Inferior parietal cortex (tissue), 1 donor: Measurements from ENCODE around the gene ARHGEF4.

Experiments
- DNase-seq: peaks from one replicate; pipeline ENCODE4 v3.0.0-alpha.2; 2016; ENCODE audit errors: extremely low spot score

The ARHGEF4 gene

DNA sequence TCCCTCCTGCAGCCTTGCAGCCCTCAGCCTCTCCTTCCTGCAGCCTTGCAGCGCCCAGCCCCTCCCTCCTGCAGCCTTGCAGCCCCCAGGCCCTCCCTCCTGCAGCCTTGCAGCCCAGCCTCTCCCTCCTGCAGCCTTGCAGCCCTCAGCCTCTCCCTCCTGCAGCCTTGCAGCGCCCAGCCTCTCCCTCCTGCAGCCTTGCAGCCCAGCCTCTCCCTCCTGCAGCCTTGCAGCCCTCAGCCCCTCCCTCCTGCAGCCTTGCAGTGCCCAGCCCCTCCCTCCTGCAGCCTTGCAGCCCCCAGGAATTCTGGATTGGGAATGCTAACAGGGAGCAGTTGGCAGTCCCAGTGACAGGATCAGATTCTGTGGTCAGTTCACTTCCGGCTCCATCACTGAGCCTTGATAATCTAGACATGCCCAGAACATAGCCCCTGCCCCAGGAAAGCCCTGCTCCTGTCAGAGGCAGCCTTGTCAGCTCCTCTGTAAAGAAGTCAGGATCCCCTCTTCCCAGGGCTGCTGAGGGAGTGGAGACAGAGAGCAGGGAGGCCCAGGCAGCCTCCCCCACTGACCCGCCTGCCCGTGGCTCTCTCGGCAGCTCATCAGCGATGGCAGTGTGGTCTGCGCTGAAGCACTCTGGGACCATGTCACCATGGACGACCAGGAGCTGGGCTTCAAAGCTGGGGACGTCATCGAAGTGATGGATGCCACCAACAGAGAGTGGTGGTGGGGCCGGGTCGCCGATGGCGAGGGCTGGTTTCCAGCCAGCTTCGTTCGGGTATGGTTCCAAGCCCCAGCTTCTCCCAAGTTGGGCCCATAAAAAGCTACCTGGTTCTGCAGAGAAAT, 201.8 kb downstream of the ARHGEF4 start:
- DNase-seq: no peak

DNA sequence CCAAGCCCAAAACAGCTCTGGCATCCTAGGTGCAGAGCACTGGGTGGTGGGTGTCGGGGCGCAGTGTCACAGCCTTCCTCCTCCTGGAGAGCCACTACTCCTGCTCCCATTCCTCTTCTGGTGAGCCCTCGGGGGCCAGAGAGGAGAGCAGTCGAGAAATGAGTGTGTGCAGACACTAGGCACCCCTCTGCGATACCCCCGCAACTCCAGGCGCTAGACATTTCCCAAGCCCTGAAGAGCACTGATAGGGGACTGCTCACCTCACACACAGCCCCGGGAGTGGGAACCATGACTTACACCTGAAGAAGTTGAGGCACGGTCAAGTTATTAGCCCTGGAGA, 202.4 kb downstream of the ARHGEF4 start:
- no peak for DNase-seq

DNA sequence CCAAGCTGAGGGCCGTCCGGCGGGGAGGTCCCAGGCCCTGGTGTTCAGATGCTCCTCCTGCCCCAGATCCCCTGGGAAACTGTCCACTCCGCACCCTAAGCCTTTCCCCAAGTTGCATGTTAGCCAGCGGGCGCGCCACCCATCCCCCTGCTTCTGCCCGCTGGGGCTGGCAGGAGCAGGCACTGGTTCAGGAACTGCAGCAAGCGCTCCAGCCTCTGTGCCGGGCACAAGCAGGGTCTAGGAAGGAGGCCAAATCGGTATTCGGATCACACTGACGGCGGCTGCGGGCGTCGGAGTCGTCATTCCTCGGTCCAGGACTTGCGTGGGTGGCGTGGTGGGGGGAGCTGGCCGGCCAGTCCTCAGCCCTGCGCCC, 202.8 kb downstream of the ARHGEF4 start:
- no peak for DNase-seq

DNA sequence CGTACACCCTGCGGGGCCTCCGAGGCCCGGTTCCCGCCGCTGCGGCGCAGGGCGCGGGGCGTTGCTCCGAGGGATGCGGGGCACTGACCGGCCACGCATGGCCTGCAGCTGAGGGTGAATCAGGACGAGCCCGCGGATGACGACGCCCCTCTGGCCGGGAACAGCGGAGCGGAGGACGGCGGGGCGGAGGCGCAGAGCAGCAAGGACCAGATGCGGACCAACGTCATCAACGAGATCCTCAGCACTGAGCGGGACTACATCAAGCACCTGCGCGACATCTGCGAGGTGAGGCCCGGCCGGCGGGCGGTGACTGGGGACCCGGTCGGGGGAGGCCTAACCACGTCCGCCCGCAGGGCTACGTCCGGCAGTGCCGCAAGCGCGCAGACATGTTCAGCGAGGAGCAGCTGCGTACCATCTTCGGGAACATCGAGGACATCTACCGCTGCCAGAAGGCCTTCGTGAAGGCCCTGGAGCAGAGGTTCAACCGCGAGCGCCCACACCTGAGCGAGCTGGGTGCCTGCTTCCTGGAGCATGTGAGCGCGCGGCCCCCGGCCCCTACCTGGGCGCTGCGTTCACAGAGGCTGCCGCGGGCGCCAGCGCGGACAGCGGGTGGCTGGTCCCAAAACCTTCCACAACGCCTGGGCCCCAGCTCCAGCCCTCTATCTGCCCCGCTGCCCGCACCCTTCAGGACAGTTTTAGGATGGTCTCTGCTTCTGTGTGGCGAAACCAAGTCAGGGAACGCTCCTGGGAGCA, 203.4 kb downstream of the ARHGEF4 start:
- no peak for DNase-seq

DNA sequence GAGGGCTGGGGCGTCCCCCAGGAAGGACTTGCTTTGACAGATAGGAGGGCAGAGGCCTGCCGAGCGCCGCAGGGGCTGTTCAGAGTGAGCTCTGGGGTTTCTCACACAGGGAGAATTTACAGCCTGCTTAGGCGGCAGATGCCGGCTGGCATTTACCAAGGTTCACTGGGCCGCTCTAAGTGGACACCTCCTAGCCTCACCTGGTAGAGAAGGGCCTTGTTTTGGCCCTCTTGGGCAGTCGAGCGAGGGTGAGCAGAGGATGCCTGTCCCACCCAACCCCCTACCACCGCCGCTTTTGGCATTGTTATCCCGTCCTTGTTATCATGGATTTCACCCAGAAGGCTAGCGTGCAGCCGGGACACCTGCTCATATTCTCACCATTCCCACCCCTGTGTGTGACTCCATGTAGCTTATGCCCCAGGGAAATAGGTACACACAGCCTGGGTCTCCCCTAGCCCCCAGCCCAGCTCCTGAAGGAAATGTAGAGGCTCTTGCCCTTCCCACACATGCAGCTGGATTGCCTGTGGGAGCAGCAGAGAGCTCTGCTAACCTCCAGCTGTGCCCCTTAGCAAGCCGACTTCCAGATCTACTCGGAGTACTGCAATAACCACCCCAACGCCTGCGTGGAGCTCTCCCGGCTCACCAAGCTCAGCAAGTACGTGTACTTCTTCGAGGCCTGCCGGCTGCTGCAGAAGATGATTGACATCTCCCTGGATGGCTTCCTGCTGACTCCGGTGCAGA, 204.1 kb downstream of the ARHGEF4 start:
- no peak for DNase-seq

DNA sequence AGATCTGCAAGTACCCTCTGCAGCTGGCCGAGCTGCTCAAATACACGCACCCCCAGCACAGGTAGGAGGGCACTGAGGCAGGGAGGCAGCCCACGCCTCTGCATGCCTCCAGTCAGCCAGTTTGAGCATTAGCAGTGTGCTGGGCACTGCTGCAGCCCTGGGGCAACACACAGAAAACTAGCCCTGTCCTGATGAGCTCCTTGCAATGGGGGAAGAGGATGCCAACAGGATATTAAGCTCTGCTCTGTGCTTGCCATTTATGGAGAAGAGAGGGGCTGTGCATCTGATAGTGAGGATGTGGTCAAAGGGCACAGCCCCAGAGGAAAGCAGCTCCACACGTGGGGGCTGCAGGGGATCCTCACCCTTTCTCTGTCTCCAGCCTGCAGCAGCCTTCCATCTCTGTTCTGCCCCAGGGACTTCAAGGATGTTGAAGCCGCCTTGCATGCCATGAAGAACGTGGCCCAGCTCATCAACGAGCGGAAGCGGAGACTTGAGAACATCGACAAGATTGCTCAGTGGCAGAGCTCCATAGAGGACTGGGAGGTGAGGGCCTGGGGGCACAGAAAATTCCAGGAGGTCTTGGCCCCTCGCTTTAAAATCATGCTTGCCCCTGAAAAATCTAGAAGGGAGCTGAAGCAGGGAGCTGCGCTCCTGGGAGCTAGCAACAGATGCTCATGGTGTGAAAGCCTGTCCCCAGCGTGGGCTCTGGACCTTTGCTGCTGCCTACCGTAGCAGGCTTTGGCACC, 204.9 kb downstream of the ARHGEF4 start:
- DNase-seq: no peak

DNA sequence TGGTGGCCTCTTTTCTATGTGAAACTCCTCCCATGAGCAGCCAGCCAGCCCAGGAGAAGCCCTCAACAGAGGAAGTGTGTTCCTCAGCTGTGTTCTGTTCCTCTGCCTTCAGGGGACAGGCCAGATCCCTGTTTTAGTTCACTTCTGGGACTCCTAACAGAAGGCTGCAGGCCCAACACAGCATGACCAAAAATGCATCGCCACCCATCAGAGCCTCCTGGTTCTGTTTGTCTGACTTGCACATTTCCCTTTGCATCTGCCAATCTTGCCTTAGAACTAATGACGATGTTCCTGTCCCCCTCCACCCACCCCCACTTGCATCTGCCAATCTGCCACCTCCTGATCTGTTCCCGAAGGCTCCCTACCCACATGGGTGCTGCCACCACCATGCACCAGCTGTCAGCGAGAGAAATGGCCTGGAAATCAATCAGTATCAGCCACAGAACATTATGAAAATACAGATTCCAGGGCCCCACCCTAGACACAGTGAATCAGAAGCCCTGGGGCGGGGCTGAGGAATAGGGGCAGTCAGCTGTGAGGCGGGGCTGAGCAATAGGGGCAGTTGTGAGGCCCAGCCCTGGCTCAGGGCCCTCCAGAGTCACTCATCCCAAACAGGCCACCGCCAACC, 205.5 kb downstream of the ARHGEF4 start:
- no peak for DNase-seq

DNA sequence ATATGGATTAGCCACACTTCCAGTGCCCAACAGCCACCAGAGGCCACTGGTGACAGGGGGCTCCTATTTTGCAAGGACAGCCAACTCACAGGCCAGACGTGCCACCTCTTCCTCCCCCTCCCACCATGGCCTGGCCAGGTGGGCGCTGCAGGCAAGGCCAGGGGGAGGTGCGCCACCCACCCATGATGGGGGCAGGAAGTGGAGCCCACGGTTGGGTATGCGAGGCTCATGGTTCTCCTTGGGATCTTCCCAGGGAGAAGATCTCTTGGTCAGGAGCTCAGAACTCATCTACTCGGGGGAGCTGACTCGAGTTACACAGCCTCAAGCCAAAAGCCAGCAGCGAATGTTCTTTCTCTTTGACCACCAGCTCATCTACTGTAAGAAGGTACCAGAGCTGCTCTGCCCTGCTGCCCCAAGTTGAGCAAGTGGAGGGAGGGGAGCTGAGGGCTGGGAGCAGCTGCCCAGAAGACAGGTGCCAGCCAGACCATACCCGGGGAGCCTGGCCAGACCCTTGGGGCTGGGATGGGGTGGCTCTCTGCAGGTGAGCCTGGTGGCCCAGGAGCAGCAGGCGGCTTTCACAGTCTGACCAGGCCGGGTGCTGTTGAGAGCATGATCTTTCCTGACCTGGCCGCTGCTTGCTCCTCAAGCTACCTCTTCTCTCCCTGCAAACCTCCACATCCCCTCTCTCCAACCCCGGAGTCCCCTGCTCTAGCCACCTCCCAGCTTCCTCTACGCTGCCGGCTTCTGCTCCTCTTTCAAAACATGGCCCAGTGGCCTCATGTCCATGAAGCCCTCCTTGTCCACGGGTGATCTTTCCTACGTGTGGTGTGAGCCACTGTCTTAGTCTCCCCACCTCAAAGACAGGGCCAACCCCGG, 206.7 kb downstream of the ARHGEF4 start:
- no peak for DNase-seq

DNA sequence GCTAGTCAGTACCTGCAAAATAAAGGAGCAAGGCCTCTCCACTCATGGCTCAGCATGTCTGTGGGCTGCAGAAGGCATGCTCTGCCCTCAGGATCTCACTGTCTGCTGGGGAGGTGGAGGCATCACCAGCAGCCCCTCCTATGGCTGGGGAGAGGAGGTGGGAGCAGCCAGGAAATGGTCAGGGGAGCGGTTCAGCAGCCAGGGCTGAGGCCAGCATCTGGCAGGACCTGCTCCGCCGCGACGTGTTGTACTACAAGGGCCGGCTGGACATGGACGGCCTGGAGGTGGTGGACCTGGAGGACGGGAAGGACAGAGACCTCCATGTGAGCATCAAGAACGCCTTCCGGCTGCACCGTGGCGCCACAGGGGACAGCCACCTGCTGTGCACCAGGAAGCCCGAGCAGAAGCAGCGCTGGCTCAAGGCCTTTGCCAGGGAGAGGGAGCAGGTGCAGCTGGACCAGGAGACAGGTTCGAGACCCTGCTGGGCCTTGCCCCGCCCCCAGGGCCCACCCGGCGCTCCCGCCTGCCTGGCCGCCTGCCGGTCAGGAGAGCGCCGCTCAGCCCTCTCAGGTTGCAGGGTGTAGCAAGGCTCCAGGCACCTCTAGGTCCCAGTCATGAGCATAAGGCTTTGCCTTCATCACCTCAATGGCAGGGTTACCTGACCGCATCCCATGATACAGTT, 207.5 kb downstream of the ARHGEF4 start:
- DNase-seq: no peak

DNA sequence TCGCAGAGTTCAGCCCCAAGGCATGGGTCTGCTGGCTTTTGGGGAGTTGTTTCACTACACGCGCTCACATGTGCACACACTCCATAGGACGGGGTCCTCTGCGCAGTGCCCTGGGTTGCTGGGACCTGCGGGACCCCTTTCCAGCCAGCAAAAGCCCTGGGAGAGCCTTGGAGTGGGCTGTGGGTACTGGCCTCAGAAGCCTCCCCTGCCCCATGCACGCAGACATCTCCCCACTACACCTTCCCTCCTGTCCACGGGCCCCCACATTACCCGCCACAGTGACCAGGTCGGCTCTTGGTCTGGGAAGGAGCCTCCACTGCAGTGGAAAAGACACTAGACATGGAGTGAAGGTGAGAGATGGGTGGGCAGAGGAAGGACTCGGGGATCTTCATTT, 208.0 kb downstream of the ARHGEF4 start:
- no peak for DNase-seq

DNA sequence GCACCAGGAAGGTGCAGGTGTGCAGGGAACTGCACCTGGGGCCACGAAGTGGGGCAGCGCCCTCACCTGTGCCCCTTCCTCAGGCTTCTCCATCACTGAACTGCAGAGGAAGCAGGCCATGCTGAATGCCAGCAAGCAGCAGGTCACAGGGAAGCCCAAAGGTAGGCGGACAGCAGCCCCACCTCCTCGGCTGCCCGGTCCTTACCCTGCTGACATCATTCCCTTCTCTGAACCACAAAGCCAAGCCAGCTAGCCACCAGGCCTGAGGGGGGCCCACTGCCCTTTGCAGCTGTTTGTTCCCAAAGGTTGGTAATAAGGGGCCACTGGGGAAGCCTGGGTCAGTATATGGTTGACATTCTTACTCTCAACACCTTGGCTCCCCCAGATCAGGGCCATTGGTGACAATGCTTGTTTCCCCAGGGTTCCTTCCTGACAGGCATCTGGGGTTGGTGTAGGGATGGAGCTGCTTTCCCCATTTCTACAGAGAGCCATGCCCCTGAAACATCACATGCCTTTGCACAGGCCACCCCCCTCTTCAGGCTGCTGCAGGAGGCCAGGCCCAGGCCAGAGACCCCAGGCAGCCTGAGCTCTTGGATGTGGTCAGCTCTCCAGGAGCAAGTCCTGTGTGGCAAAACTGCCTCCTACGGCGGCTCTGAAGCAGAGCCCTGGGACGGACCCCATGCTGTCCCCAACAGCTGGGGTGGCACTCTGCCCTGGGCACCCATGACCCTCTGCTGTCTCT, 208.7 kb downstream of the ARHGEF4 start:
- no peak for DNase-seq

DNA sequence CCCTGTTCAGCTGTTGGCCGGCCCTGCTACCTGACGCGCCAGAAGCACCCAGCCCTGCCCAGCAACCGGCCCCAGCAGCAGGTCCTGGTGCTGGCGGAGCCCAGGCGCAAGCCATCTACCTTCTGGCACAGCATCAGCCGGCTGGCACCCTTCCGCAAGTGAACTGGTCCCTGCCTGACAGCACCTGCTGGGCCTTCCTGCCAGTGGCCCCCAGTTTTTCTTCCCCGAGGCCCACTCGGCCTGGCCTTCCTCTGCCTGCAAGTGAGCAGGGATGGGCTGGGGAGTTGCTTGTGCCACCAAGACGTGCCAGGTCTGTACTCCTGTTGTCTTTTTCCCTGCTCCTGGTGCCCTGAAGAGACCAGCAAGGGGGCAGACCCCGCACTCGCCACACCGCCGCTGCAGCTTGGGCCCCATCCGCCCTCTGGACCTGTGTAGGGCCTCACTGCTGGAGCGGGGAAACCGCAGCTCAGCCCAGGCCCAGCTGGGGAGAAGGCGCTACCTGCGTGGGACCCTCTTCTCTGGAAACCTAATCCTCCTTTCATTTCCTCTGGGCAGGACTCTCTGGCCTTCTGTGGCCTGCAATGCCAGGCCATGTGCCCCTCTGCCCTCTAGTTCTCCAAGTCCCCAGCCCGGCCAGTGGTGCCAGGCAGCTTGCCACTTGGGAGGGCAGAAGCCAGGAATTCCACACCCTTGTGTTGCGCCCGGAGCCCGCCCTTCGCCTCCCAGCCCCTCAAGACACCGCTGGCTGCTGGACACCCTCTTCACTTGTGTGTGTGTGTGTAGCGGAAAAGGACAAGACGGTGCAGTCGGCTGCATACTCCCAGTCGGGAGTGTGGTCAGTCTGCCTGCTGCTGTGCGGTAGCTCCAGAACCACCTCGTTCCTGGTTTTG, 209.6 kb downstream of the ARHGEF4 start:
- DNase-seq: no peak

DNA sequence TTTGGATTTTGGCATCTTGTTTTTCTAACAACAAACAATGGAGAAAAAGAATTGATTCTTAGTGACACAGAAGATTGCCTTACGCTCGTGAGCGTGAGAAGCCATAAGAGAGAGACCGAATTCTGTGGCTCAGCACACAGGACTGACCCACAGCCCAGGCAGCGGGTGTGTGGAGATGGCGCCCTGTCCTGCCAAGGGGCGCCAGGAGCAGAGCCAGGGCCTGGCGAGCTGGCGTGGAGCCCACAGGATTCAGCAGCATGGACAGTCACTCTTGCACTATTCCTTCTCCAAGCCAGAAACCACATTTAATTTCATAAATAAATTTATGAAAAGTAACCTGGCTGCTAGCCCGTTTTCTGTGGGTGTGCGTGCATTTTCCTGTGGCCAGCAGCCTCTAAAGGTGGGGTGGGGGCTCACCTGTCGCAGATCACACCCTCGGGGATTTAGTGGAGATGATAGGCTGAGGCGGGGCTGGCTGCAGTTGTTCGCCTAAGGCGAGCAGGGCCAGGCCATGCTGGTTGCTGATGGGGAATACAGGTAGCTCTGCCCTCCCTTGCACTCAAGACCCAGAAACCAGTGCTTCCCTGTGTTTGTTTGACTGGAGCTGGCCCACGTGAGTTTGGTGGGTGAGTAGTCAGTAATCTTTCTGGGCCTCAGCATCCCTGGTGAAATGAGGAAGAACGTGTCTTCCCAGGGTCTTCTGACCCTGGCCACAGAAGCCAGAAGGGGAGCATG, 210.4 kb downstream of the ARHGEF4 start:
- no peak for DNase-seq

DNA sequence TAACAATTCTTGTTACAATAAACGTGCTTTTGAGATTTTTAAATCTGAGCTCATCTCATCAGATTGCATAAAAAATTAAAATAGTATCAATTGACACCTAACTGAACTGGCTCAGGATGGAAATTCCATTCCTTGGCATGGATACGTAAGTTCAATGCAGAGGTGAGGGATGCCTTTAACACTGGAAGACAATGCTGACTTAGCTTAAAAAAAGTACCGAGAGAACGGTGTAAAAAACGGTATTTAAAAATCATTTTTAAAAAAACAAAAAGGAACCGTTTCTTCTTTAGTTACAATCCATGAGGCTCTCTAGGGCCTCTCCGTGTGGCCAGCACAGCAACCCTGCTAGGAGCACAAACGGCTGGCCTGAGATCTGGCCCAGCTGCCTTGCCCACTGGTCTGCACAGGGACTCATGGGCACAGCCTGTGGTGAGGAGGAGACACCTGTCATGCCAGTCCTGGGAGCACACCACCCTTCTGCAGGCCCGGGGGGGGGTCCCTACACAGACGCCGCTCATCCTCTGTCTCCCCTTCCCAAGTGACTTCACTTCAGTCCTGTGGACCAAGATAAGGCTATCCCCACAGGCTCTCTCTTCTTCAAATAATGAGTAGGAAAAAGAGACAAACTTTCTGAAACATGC, 211.3 kb downstream of the ARHGEF4 start:
- no peak for DNase-seq

DNA sequence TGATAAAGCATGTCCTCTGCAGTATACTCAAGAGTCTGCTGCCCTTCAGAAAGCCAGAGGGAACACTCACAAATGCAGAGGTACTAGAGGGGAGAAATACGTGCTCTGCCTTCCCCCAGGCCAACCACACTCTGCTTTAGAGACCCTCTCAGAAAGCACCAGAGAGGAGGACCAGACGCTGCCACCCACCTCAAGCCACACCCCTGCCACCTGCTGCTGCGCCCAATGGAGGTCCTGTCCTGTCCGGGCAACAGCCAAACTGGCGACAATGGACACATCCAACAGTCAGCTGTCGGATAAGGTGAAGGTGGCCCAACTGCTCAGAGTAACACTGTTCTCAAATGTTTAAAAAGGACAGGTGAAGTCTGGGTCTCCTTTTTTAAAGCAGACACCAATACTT, 211.9 kb downstream of the ARHGEF4 start:
- DNase-seq: no peak

DNA sequence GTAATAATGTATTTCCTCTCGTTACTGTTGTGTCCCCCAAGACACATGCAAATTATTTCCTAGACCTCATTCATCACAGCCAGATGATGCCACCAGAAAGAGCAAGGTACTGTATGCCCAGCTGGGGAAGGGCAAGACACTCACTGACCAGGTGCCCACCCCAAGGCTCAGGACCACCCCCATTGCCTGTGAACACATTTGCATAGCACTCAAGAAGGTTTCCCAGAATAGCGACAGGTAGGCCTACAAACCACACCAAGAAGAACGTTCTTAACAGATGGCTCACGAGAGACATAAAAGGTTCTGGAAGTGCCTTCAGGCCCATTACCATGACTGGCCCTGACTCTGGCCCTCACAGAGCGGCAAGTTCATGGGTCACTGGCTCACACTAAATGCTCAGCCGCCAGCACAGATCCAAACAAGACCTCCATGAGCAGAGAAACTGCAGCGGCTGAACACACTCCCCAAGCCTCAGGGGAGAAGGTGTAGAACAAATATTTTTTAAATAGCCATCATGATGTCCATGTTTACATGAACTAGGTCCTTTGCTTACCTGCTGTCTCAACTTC, 212.5 kb downstream of the ARHGEF4 start:
- DNase-seq: no peak

DNA sequence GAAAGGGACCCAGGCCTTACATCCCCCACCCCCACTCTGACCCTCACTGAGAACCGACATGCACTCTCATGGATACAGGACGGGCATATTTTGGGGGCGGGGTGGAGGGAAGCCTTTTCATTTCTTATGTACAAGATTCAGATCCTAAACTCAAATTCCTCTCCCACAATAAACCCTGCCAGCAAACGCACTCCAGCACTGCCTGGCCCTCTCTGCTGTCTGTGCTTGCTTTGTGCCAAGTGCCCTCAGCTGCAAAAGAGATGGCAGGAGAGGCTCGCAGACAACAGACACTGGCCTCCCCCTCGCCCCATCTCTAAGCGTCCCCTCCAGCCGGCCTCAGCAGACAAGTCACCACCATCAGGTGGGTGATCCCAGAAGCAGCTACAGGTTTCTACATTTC, 214.2 kb downstream of the ARHGEF4 start:
- no peak for DNase-seq
